VCaP (cell line): Measurements from ENCODE around the gene TNFAIP3.

Experiments used
- H3K27ac ChIP-seq: fragments of 450-650 bp; 2 replicates; pipeline ENCODE4 v1.5.1; 2017
- CTCF ChIP-seq: fragments of 450-650 bp; conservative IDR thresholded peaks from 2 replicates; pipeline ENCODE4 v1.5.1; 2017; ENCODE audit warnings: mild to moderate bottlenecking, moderate library complexity

TNFAIP3 gene

GRCh38 chr6:137866914-137867684 is at the start of gene TNFAIP3:
TNFAIP3 (plus strand) TSS chr6:137867259; CDS start chr6:137871228, 3,969 bp downstream.
- TF ChIP-seq CTCF = peak; percentile 94
- peak within 1 kb of the TSS; percentile 71 for H3K27ac ChIP-seq

GRCh38 chr6:137818440-137818839 is 48.6 kb upstream of the TNFAIP3 start:
- no peak overlapping the region for H3K27ac ChIP-seq
- no peak for TF ChIP-seq CTCF

GRCh38 chr6:137819740-137820139 is 47.3 kb upstream of the TNFAIP3 start:
- peak overlapping the region; percentile 73 for H3K27ac ChIP-seq
- TF ChIP-seq CTCF = no peak

- H3K27ac ChIP-seq = peak overlapping the region; percentile 73
- no peak for TF ChIP-seq CTCF
Observed at GRCh38 chr6:137820425-137820824, 46.6 kb upstream of the TNFAIP3 start.

GRCh38 chr6:137820952-137821351 is 46.1 kb upstream of the TNFAIP3 start:
- H3K27ac ChIP-seq = peak overlapping the region; percentile 73
- no peak for TF ChIP-seq CTCF

- peak overlapping the region; percentile 73 for H3K27ac ChIP-seq
Observed at GRCh38 chr6:137821491-137821890, 45.6 kb upstream of the TNFAIP3 start.

More at GRCh38 chr6:137821491-137821890, 45.6 kb upstream of the TNFAIP3 start:
- no peak for TF ChIP-seq CTCF
